Measurements from ENCODE around the gene TBC1D3L. TPM values are rescaled to one million over a fixed set of nuclear protein-coding genes. Genes with fewer than 3 reads are reported as not detected.
"Not testable (repeated sequence)": the region's sequence is repeated elsewhere in the genome, so short reads cannot be mapped to it uniquely, and the experiment has no call there.

Gene TBC1D3L
- total RNA-seq (ENCODE audit: low replicate concordance) = 9.2 and 17.0 TPM in 2 replicates

GRCh38 chr17:37988960-37989359 lies at the start of gene TBC1D3L:
Gene TBC1D3L (minus strand): TSS chr17:37989060. CDS start chr17:37987520, 1,540 bp downstream.
- H3K9ac ChIP-seq; H3K9me3 ChIP-seq (ENCODE audit: low read depth); H3K9me3 Mint-ChIP-seq; H3K27ac ChIP-seq; H3K36me3 Mint-ChIP-seq; H3F3A ChIP-seq (ENCODE audit: low read depth); DNase-seq (ENCODE audit: low spot score); H3K4me2 ChIP-seq; H4K20me1 ChIP-seq (ENCODE audit: low read depth); H3K4me3 Mint-ChIP-seq; H3K27me3 ChIP-seq; H3K27me3 Mint-ChIP-seq (ENCODE audit: insufficient read depth, low read depth); H3K4me1 Mint-ChIP-seq; H3K4me3 ChIP-seq; H3K36me3 ChIP-seq; H2AFZ ChIP-seq (replicated peaks); H3K79me2 ChIP-seq (ENCODE audit: low read depth); H3K27ac Mint-ChIP-seq; H3K4me1 ChIP-seq: not testable (repeated sequence)

- H3K9ac ChIP-seq; H3K27me3 ChIP-seq; H3K4me1 Mint-ChIP-seq; H3K4me2 ChIP-seq; H3K4me3 Mint-ChIP-seq; DNase-seq (ENCODE audit: low spot score); H3K4me3 ChIP-seq; H3K79me2 ChIP-seq (ENCODE audit: low read depth); H4K20me1 ChIP-seq (ENCODE audit: low read depth); H3K36me3 Mint-ChIP-seq; H3K36me3 ChIP-seq; H3K27ac Mint-ChIP-seq; H3F3A ChIP-seq (ENCODE audit: low read depth); H3K27me3 Mint-ChIP-seq (ENCODE audit: insufficient read depth, low read depth); H3K9me3 Mint-ChIP-seq; H3K27ac ChIP-seq; H2AFZ ChIP-seq (replicated peaks); H3K4me1 ChIP-seq; H3K9me3 ChIP-seq (ENCODE audit: low read depth): not testable (repeated sequence)
Measured at GRCh38 chr17:38003676-38004075, 14.8 kb upstream of the TBC1D3L start, which contains the start of gene TBC1D3D. Gene TBC1D3D (plus strand): TSS chr17:38003976. CDS start chr17:38005561, 1,585 bp downstream.

Small RNA genes lying within 50 kb of the gene (small RNA-seq; reads per million reads assigned to genes)
- not detected for gene RF00001

Other genes starting within 250 kb of the TBC1D3L start
- 0.15 TPM in 1 of 2 replicates, not detected in the other for gene HNF1B, start 244.0 kb downstream of the TBC1D3L start, total RNA-seq (ENCODE audit: low replicate concordance)
- gene TBC1D3K, start 64.6 kb downstream of the TBC1D3L start, total RNA-seq (ENCODE audit: low replicate concordance) = not detected in 2 replicates
- gene TBC1D3D, start 14.9 kb upstream of the TBC1D3L start, total RNA-seq (ENCODE audit: low replicate concordance) = 0.06 TPM in 1 of 2 replicates, not detected in the other
- not detected in 2 replicates for gene TBC1D3C, start 79.6 kb upstream of the TBC1D3L start, total RNA-seq (ENCODE audit: low replicate concordance)
- gene TBC1D3E, start 138.9 kb upstream of the TBC1D3L start, total RNA-seq (ENCODE audit: low replicate concordance) = not detected in 2 replicates
- gene TBC1D3, start 203.5 kb upstream of the TBC1D3L start, total RNA-seq (ENCODE audit: low replicate concordance) = not detected in 2 replicates